NCI-H1417 treated with DMSO at 0.1 percent for 48 hours (cell line): ENCODE results near the gene APBB1IP.
"Not testable (repeated sequence)": the region's sequence is repeated elsewhere in the genome, so short reads cannot be mapped to it uniquely, and the experiment has no call there.

ENCODE experiments used
- DNase-seq: peaks from one replicate; lab custom pipeline; 2025; lab: John Stamatoyannopoulos, UW

The APBB1IP gene

GRCh38 chr10:26477501-26477900, 39.4 kb downstream of the APBB1IP start:
- no peak for DNase-seq

- DNase-seq = no peak
Observed at GRCh38 chr10:26478061-26478460, 39.9 kb downstream of the APBB1IP start.

- no peak for DNase-seq
Observed at GRCh38 chr10:26479766-26480492, 41.8 kb downstream of the APBB1IP start.

- DNase-seq = no peak
Observed at GRCh38 chr10:26481315-26481692, 43.2 kb downstream of the APBB1IP start.

- no peak for DNase-seq
Observed at GRCh38 chr10:26481914-26482550, 43.9 kb downstream of the APBB1IP start.

GRCh38 chr10:26483554-26483953, 45.4 kb downstream of the APBB1IP start:
- DNase-seq = no peak

- DNase-seq = no peak
Observed at GRCh38 chr10:26485150-26485941, 47.2 kb downstream of the APBB1IP start.

GRCh38 chr10:26486304-26486703, 48.2 kb downstream of the APBB1IP start:
- no peak for DNase-seq

- DNase-seq = no peak
Observed at GRCh38 chr10:26486990-26487850, 49.1 kb downstream of the APBB1IP start.

GRCh38 chr10:26488344-26488743, 50.2 kb downstream of the APBB1IP start:
- no peak for DNase-seq

GRCh38 chr10:26489081-26489480, 50.9 kb downstream of the APBB1IP start:
- no peak for DNase-seq

GRCh38 chr10:26490367-26490766, 52.2 kb downstream of the APBB1IP start:
- not testable (repeated sequence) for DNase-seq

- DNase-seq = no peak
Observed at GRCh38 chr10:26491276-26491675, 53.1 kb downstream of the APBB1IP start.

GRCh38 chr10:26491934-26492333, 53.8 kb downstream of the APBB1IP start:
- DNase-seq = no peak

- not testable (repeated sequence) for DNase-seq
Observed at GRCh38 chr10:26492725-26493124, 54.6 kb downstream of the APBB1IP start.

- DNase-seq = no peak
Observed at GRCh38 chr10:26494018-26494417, 55.9 kb downstream of the APBB1IP start.

- DNase-seq = no peak
Observed at GRCh38 chr10:26499426-26499825, 61.3 kb downstream of the APBB1IP start.

GRCh38 chr10:26502986-26503385, 64.8 kb downstream of the APBB1IP start:
- DNase-seq = no peak

GRCh38 chr10:26503911-26504310, 65.8 kb downstream of the APBB1IP start:
- DNase-seq = no peak

- DNase-seq = not testable (repeated sequence)
Observed at GRCh38 chr10:26504429-26504828, 66.3 kb downstream of the APBB1IP start.

GRCh38 chr10:26505491-26505890, 67.3 kb downstream of the APBB1IP start:
- no peak for DNase-seq

- no peak for DNase-seq
Observed at GRCh38 chr10:26506736-26507135, 68.6 kb downstream of the APBB1IP start.
